Stimulated activated CD8-positive, alpha-beta memory T cell treated with anti-CD3 and anti-CD28 coated beads, Interleukin-12 subunit alpha, Interleukin-12 subunit beta, amount 100 ng/mL, for 4 hours (primary cell): Measurements from ENCODE around the gene DAD1.

ENCODE experiments used
- DNase-seq: peaks from one replicate; pipeline ENCODE4 v3.0.0-alpha.2; 2020; ENCODE audit warnings: low read depth

Gene DAD1

DNA sequence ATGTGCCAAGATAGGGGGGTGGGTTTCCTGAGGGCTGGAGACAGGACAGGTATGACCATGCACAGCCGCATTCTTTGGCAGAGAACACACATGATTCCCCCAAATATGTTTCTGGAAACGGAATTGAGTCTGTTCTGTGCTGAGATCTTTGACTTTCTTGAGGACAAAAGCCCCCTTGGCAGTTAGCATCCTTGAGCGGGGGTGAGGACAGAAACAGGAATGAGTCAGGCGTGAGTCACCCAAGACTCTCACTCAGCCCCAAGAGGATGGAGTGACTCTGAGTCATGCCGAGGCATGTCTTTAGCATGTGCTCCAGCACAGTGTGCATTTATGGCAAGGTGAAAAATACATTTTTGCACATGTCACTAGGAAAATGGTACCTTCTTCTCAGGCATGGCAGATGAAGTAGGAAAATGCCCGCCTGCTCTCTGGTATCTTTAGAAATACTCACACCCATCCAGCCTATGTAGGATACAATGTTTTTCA, 52.1 kb downstream of the DAD1 start:
- peak; percentile 67 for DNase-seq

DNA sequence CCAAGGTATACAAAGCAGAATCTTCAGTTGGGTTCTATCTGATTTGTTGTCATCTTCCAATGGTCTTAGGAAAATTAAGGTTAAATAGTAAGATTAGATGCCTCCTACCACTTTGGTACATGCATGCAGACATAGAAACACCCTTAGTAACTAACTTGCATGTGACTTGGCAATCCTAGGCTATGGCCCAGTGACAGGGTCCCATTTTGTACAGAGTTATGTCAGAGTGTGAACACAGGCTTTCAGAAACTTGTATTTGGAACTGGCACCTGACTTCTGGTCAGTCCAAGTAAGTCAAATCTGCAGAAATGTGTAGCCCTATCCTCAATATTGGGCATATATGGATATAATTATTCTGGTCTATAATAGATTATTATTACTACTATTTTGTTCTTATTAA, 53.1 kb downstream of the DAD1 start:
- DNase-seq = no peak

DNA sequence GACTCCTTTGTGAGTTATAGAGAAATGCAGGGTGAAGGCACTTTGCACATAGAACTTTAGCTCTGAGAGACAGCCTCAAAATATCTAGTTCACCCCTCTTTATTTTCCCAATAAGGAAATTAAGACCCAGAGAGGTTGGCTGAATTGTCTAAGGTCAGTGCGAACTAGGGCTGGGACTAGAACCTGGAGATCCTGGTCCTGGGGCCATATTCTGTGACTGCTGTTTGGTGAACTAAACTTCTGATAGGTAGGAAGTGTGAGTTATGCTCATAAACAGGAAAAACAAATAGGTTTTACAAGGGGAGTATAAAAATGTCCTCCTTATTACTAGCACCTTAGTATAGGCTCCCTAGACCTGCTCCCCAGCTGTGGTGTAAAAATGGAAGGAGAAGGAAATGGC, 53.9 kb downstream of the DAD1 start:
- no peak for DNase-seq

DNA sequence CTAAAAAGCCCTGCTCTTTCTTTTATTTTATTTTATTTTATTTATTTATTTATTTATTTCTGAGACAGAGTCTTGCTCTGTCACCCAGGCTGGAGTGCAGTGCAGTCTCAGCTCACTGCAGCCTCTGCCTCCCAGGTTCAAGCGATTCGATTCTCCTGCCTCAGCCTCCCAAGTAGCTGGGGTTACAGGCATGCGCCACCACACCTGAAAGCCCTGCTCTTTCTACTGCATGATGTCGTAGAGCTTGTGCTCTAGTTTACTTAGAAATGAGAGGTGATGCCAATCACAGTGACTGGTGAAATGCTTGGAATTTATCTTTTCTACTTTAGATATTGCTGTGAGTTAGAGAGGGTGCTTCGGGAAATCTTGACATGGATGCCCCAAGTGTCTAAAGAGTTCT, 54.5 kb downstream of the DAD1 start:
- no peak for DNase-seq

DNA sequence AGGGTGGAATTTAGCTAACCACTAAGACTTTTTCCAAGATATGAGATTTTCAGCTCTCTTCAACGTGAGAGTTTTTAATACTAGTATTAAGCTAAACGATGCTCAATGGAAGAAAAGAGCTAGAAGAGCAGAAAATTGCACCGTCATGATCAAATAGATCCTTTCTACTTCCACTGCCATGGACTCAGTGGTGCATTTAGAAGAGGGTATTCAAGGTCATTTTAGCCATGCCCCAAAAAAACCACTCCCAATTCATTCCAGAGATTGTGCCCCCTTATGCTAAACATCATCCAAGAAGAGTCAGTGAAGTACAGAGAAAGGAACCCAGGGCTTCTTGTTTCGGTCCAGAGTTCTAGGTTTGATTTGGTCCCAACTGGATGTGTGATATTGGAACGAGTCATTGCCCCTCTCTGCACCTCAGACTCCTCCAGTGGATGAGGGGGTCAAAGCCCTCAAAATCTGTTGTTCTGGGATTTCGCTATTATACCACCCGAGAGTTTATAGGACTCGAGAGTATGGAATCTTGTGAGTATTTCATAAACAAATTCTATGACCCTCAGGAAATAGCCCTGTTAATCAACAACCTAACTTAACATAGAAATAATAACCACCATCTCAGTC, 55.2 kb downstream of the DAD1 start:
- no peak for DNase-seq

DNA sequence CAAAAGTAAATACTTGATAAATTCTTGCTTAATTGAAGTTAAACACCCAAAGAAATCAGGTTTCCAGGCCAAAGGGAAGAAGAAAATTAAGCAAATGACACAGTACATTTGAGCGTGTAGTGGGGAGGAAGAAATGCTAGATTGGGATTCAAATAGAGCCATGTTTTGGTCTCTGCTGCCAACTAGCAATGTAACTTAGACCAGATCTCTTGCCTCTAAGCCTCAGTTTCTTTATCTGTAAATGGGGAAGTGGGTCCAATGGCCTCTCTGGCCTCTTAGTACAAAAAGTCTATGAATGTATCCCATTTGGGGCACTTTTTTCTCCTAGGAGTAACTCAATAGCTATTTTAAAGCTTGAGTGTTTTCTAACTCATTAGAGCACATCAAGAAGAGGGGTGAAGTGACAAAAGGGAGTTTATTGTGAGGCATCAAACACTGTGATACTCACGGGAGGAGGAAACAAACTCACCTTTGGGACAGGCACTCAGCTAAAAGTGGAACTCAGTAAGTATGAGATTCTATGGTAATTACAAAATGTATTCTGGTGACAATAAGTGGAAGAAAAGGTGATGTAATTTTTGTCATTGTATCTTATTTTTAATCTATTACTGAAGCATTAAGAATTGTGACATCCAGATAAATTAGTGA, 55.8 kb downstream of the DAD1 start:
- no peak for DNase-seq

DNA sequence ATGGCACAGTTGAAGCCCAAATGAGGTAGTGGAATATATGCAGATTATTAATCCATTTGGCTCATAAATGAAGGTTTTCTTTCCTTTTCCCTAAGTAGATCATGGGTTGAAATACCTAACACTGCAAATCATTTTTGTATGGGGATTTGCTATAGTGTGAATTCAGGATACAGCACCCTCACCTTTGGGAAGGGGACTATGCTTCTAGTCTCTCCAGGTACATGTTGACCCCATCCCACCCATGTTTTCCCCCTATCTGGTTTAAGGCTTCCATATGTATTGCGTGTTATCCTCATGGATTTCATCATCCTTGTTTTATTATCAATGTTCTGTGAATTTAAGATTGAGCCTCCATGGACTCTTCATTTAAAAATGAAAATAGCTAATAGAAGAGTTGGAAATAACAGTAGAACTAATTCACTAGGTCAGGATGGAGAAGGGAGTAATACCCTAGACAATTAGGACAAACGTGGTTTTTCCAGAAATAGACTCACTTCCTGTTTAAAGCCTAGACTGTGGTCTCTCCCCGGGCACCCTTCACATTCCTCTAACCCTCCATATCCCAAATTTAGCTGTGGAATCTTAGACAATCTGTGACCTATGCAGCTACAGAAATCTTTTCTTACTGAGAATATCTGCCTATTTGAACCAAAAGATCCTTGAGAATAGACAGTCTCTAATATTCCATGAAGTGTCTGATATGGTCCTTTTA, 56.5 kb downstream of the DAD1 start:
- DNase-seq = no peak

DNA sequence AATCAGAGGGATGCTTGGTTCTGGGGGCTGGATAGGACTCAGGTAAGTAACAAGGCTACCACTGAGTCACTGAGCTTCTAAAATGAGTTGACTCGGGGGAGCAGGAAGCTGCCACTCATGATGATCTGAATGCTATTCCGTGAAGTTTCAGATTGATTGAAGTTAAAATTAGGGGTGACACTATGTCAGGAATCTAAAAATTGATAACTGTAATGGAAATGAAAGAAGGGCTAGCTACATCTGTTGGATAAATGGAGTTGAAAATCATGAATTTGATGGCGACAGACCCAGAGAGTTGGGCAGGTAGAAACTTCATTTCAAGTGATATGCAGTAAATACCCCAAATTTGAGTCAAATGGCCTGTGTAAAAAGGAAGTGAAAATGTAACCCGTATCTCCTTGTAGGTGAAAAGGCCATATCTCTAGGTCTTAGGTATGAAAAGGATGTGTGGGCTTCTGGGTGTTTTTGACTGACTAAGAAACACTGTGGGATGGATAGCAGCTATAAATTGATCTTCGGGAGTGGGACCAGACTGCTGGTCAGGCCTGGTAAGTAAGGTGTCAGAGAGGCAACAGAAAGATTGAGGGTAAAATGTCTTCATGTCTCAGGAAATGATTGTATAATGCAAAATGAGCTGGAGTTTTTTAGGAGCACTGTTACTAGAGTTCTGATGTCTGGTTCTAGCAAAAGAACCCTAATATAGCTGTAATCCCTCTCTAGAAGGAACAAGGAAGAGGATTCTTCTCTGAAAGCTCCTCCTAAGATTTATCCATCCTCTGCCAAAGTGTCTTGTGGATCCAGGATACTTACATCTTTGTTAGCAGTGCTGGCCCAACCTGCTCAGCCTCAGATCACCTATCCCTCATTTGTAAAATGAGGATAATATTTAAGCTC, 57.3 kb downstream of the DAD1 start:
- no peak for DNase-seq

DNA sequence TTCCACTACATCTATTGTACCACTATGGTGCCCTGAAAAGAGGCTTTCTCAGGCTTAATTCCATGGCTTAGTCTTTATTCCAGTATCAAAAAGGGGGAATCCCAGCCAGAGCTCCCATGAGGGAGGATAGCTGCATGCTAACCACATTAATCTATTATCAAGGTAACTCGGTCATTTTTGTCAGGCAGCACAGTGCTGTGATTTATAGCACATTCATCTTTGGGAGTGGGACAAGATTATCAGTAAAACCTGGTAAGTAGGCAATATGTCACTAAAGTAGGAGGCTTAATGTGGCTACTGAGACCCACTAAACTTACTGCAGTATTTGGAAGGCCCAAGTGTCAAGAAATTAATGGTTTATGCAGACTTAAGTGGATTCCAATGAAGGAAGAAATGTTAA, 58.9 kb downstream of the DAD1 start:
- DNase-seq = no peak

DNA sequence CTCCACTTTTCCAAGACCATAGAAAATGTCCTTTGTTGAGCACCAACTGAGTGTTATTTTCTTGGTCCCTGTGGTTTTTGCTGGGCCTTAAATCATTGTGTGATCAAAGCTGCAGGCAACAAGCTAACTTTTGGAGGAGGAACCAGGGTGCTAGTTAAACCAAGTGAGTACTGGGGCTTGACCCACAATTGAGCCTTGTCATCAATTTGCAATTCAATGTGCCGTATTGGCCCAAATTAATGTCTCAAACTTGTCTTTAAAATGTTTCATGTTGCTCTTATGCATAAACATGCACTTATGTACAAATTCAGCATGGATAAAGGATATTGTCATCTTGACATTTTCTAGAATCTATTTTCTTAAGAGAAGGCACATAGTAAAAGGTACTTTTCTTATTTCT, 62.3 kb downstream of the DAD1 start:
- DNase-seq = no peak

DNA sequence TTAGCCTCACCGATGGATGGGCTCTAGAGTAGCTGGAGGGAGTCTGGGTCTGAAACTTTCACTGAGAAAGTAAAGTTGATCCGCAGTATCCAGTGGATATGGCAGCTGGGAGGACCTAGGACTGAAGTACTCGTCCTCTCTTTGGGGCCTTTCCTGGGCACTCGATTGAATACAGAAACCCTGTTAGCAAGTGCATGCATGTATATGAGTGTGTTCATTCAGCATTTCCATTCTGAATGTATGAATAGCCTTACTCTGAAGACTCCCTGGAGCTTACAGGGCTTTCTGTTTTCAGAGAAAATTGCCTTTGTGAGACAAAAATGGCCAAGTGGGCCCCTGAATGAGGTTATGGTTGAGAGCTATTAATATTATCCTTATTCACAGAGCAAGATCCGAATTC, 62.8 kb downstream of the DAD1 start:
- no peak for DNase-seq

DNA sequence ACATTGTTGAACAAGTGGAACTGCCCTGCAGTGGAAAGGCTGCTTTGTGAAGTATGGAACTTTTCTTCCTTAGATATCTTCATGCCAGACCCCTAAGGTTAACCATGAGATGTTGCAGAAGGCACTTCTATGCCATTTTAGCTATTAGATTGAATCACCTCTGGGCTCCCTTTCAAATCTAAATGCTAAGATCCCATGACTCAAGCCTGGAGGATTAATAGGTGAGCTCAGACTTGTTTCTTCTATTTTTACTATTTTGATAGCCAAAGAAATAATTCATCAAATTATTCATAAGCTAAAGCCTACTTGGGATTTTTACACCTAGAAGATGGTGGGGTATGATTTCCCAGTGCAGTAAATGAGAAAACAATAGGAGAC, 64.3 kb downstream of the DAD1 start:
- no peak for DNase-seq

DNA sequence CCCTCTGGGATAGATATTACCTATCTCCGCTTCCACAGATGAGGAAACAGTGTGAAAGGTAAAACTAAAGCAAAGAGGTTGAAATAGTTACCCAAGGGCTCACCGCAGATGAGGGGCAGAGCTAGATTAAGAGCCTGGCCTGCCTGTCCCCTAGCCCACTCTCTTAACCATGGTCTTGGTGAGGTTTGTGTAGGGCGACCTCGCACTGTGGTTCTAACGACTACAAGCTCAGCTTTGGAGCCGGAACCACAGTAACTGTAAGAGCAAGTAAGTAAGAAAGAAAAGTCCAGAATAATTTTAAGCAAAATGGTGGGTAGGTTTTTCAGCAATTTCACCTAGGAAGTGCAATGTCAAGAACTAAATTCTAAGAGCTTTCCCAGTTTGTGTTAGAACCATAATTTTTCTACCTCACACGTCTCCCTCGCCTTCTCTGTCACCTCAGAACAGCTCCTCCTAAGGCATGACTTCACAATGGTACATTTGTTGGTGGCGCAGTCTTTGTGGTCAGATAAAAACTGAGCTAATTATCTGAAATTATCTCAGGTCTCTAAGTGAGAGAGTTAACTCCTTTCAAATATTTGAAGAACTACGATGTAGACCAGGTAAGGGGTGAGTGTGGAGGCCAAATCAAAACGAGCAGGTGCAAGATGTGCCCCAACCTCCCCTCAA, 64.8 kb downstream of the DAD1 start:
- DNase-seq = no peak

DNA sequence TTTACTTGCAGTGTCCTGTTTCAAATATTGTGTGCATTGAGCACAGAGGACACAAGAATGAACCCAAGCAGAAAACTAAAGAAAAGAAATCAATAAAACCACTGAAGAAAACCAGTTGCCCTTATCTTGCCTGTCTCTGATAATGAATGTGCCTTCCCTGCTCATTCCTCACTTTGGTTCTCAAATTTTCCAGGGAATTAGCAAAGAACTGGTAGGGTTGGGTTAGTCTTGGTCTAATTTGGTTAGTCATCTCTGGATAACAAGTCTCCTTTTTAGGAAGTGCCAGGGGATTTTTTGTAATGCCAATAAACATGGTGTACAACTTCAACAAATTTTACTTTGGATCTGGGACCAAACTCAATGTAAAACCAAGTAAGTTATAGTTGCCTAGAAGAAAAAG, 65.7 kb downstream of the DAD1 start:
- no peak for DNase-seq

DNA sequence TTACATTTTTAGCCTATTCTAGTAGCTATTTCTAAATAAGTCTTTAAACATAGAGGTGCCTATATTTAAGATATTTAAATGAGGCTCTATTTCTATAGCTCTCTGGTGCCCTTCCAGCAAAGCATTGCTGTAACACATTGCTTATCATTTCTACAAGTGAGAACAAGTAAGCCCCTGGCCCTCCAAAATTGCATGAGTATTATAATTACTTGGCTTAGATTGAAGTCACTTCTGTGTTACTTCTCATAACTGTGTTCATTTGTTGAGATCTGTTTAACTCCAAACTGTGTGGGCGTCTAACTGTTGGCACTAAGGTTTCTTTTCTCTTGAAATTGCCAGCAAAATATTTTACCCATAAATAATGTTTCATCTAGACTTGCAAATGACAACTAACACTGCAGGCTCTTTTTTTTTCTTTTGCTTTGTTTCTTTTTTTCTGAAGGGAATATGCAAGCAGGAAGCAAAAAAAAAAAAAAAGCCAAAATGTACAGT, 66.5 kb downstream of the DAD1 start:
- DNase-seq = no peak

DNA sequence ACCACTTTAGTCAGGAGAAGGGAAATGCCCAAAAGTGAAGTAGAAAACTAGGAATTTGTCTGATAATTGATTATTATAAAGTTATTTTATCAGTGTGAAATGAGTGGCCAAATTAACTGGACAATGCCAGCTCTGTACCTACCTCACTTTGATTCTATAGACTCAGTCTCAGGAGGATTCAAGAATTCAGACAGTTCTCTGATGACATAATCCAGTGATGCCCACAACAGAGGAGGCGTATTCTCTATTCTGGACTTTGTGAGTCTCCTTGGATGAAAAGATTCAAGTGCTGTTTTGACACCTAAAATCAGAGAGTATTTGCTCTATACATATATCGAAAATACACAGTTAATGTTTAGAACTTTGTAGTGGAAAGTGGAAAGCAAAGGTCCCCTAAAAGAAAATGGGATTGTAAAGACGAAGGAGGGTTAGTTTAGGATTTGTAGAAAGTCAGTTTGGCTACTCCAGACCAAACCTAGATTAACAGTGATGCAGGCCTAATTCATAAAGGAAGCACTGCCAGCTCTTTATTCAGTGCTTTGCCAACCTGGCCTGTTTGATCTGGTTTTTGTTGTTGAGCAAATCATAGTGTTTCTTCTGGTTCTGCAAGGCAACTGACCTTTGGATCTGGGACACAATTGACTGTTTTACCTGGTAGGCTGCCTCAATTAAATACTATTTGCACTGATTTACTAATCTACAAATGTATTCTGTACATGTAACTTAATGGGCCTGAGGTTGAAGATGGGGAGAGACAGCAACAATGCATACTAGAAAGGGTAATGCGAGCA, 67.4 kb downstream of the DAD1 start:
- no peak for DNase-seq

DNA sequence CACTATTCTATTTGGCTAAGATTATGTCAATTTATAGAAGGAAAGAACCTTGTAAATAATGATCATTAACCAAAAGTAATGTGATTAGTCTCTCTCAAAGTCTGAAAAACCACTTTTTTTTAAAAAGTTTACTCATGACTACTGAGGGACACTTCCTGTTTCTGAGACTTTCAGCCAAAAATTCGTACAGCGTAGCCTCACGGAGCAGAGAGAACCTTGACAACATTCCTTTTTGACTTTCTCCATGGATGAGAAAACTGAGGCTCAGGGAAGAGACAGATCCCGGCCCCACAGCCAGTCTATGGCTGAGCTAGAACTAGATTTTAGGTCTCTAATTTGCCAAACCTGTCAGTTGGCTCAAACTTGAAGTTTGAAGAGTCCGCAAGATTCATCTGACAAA, 68.2 kb downstream of the DAD1 start:
- DNase-seq = no peak

DNA sequence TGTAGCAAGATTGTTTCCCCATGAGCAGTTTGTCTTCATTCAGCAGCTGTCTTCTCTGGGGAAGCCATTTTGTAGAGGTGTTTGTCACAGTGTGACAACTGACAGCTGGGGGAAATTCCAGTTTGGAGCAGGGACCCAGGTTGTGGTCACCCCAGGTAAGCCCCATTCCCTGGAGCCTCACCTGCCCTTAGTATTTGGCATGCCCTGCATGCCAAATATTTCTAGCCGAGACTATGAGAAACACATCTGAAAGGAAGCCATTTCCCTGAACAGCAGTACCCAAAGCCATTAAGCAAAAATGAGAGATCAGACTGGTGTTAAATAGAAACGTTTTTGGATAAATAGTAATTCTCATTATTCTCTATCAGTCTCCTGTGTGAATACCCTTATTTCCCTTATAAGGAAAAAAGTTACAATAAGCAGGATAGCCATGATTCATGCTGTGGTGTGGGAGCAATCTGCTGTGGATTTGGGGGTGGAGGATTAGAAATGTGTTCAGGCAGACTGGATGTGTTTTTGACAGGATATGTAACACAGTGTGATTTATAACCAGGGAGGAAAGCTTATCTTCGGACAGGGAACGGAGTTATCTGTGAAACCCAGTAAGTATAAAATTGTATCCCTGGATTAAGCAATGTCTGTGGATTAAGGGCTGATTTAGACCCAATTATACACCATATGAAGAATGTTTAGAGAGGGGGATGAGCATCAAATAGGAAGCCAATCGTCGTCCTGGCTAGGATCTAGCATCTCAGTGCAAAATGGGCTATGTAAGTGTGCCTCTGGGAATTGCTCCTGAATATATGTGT, 68.9 kb downstream of the DAD1 start:
- DNase-seq = no peak

DNA sequence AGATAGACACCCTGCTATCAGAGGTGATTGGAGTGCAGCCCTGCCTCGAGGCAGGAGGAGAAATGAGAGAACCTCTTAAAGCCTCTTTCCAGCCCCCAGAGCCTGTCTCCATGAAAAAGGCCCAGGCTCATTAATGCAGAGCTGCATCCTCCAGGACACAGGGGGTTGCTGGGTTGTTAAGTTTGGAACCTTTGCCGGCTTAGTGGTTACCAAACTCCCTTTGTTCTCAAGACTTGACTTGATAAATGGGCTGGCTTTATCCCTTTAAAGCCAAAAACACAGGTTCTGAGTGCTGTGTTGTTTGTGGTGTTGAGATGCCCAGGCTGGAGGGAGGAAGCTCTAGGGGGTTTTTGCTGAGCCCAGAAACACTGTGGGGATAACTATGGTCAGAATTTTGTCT, 71.0 kb downstream of the DAD1 start:
- DNase-seq = no peak

DNA sequence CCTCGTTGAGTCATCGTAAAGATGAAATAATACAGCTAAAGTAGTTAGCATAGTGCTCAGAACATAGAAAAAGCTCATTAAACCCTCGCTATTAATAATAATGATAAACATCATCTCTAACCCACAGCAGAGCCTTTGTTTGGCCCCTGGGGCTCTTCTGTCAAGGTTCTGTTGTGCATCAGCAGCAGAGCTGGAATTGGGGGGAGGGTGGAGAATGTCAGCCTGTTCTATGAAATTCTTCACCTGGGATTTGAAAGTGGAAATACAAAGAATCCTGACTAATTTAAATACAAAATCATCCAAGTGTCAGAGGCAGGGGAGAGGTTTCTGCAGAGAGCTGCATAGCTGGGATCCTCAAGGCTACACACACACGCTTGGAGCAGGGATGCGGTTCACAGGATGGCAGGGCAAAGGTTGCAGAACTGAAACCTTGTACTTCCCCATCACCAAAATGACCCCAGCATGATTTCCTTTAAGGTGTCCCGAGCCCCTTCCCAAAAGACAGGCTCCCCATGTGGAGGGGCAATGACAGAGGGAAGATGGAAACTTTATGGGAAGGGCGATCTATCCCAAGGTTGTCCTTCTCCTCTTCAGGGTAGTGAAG, 71.8 kb downstream of the DAD1 start:
- DNase-seq = no peak
